ENCODE results near the gene PNPLA8. TPM values are rescaled to one million over a fixed set of nuclear protein-coding genes. Genes with fewer than 3 reads are reported as not detected.

Gene PNPLA8
- total RNA-seq, 1 donor from 2014 or later: 25.5 TPM

DNA sequence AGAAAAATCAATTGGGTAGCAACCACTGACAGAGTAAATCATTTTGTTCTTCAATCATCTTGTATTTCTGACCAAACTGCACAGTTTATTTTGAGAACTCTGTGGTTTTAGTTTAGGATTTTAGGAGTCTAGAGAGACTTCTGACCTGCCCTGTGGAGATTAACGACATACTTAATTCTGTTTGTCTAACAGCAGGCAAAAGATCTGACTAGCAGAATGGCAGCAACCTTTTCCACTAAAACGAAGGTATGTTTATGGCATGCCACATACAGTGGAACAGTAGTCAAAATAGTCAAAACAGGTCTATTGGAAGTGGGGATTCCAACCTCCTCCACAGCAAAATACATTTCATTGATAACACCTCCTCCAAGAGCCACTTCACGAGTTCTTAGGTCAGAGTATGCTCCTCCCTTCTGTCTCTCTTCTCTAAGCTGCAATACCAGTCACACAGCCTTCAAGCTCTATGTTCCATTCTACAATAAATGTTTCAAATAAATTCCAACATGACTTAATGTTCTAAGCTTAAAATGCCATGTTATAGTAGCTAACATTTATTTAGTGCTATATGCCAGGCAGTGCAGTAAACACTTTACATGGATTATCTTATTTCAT, 104.1 kb downstream of the PNPLA8 start:
- H3K4me1 Mint-ChIP-seq: peaks cover 39% of the 10 kb centered on the region
- ChIA-PET POLR2A (no interaction called here), CTCF (no interaction called here)
- no peaks in the 10 kb centered on the region for H3K36me3 Mint-ChIP-seq (ENCODE audit: low read depth)
- peaks cover 24% of the 10 kb centered on the region for H3K27me3 Mint-ChIP-seq
- H3K9me3 Mint-ChIP-seq: no peaks in the 10 kb centered on the region
- ATAC-seq (ENCODE audit: low read depth) (no peak), DNase-seq (no peak)
- no peak overlapping the region for H3K4me3 Mint-ChIP-seq
- no peak for TF ChIP-seq CTCF (IDR thresholded peaks at IDR 0.05)
- intact Hi-C loops (cut with micrococcal nuclease): no loop called here
- no peak overlapping the region for H3K27ac Mint-ChIP-seq

Other genes starting within 250 kb of the PNPLA8 start
- gene NRCAM, start 69.7 kb downstream of the PNPLA8 start, total RNA-seq: 1.6 and 2.2 TPM in 2 replicates
- gene THAP5, start 43.6 kb upstream of the PNPLA8 start, total RNA-seq: 22.1 and 26.3 TPM in 2 replicates
- gene DNAJB9, start 43.7 kb upstream of the PNPLA8 start, total RNA-seq: 9.0 and 9.9 TPM in 2 replicates

All from activated B cell treated with CpG ODN at 0.5 μM for 24 hours (primary cell).